Left ventricle myocardium inferior (tissue), 1 donor: Measurements from ENCODE around the gene HS6ST3. TPM values are rescaled to one million over a fixed set of nuclear protein-coding genes. Genes with fewer than 3 reads are reported as not detected.

Source experiments
- DNase-seq: peaks from one replicate; pipeline ENCODE4 v3.0.0-alpha.2; 2020
- H3K27ac ChIP-seq: fragments of 200-600 bp; replicated peaks from 2 replicates; pipeline ENCODE4 v1.8.0; 2021
- H3K27me3 ChIP-seq: fragments of 200-600 bp; 2 replicates; pipeline ENCODE4 v1.8.0; 2021; ENCODE audit warnings: low read depth
- H3K36me3 ChIP-seq: fragments of 200-600 bp; 2 replicates; pipeline ENCODE4 v1.8.0; 2021
- H3K4me1 ChIP-seq: fragments of 200-600 bp; 2 replicates; pipeline ENCODE4 v1.8.0; 2021
- H3K4me3 ChIP-seq: fragments of 200-600 bp; 2 replicates; pipeline ENCODE4 v1.8.0; 2021; ENCODE audit warnings: mild to moderate bottlenecking, moderate library complexity
- H3K9me3 ChIP-seq: fragments of 200-600 bp; replicated peaks from 2 replicates; pipeline ENCODE4 v1.8.0; 2021
- intact Hi-C: fragments of 100-400 bp; cut with micrococcal nuclease; formaldehyde crosslinking; loops from one replicate; pipeline ENCODE4 v1.11.0; 2022
- total RNA-seq: library from RNA; stranded (reverse); fragmentation: NEBNext Ultra II Directional; extraction: Animal tissue kit (Norgen Biotek cat#: 25700); gene quantifications from one replicate; pipeline ENCODE4 v1.2.1, GENCODE V29; 2021
- TF ChIP-seq, protein P1 (sequence below): fragments of 200-600 bp; IDR thresholded peaks from 2 replicates; pipeline ENCODE4 v1.8.0; 2021; ENCODE audit warnings: antibody characterized with exemption, mild to moderate bottlenecking, borderline replicate concordance
- donor health status: DM: no; HTN: yes; CAD: no; lungs with severe emphysema.

The HS6ST3 gene
- total RNA-seq, 1 donor from 2014 or later, result 2.0 TPM

DNA sequence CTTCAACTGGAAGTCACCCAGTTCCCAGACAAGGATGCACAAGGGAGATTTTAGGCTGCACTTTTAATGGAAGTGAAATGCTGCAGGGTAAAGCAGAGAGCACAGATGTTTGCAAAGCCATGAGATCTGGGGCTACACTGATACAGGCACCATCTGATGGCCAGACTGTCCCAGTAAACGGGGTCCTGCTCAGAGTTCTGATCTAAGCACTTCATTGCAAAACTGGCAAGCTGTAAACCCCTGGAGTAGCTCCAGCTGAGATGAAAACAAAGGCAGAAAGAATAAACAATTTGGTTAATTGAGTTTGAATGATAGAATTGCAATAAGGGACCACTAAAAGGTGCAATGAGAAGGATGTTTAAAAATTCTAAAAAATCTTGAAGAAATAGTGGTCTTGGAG is 707.2 kb downstream of the HS6ST3 start:
- Histone ChIP-seq H3K36me3 (no peaks in the 10 kb centered on the region), H3K27me3 (no peaks in the 10 kb centered on the region), H3K4me3 (no peak overlapping the region), H3K9me3 (no peaks in the 10 kb centered on the region), H3K27ac (no peak overlapping the region), H3K4me1 (no peaks in the 10 kb centered on the region)
- intact Hi-C loops, result no loop called here
- TF ChIP-seq, protein P1, sequence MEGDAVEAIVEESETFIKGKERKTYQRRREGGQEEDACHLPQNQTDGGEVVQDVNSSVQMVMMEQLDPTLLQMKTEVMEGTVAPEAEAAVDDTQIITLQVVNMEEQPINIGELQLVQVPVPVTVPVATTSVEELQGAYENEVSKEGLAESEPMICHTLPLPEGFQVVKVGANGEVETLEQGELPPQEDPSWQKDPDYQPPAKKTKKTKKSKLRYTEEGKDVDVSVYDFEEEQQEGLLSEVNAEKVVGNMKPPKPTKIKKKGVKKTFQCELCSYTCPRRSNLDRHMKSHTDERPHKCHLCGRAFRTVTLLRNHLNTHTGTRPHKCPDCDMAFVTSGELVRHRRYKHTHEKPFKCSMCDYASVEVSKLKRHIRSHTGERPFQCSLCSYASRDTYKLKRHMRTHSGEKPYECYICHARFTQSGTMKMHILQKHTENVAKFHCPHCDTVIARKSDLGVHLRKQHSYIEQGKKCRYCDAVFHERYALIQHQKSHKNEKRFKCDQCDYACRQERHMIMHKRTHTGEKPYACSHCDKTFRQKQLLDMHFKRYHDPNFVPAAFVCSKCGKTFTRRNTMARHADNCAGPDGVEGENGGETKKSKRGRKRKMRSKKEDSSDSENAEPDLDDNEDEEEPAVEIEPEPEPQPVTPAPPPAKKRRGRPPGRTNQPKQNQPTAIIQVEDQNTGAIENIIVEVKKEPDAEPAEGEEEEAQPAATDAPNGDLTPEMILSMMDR, result no peak
- no peak for DNase-seq

DNA sequence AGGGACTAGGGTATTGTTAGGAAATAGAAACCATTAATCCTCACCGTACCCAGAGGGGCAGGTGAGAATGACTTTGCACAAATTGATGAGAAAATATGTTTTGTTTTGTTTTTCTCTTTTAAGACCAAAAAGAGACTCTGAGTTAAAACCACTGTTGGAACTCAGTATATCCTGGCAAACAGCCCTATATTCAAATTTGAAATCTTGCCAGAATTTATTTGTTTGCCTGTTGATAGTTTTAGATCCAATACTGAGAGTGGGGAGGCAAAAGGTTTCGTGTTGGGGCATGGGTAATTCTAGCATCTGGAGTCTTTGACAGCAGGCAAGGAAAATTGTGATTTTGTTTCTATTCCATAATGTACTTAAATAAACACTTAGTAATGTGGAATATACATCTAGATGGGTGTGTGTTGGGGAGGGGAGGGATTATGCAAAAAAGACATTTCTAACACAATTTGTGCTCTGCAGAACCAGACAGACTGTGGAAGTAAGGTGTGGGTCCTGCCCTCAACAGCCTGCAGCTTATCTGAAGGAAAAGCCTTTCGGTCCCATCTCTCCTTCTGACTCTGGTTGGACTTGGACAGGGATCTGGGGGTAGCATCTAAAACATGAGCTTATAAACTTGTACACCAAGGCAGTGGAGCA is 713.7 kb downstream of the HS6ST3 start:
- H3K36me3 ChIP-seq, result no peaks in the 10 kb centered on the region
- TF ChIP-seq, protein P1, result no peak
- intact Hi-C loops, result no loop called here
- H3K4me3 ChIP-seq, result no peak overlapping the region
- H3K27ac ChIP-seq, result no peak overlapping the region
- no peaks in the 10 kb centered on the region for H3K27me3 ChIP-seq
- no peak for DNase-seq
- no peaks in the 10 kb centered on the region for H3K9me3 ChIP-seq
- H3K4me1 ChIP-seq, result no peaks in the 10 kb centered on the region

DNA sequence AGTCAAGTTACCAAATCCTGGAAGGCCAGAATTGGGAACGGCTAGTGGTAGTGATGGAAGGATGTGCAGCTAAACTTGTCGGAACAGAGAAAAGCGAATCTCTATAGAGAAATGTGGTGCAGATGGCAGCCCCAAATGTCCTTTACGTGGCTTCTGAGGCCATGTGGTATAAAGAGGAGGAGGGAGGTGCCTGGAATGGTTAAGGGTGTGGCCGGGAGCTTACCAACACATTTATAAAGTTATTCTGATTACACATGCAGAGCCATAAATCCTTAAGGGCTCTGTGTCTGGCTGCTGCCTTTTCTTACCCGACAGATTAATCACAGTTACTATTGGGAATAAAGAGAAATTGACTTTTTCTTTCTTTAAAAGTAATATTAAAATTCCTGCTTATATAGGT is 714.3 kb downstream of the HS6ST3 start:
- Histone ChIP-seq H3K36me3 (no peaks in the 10 kb centered on the region), H3K9me3 (no peaks in the 10 kb centered on the region), H3K27me3 (no peaks in the 10 kb centered on the region), H3K4me3 (no peak overlapping the region), H3K4me1 (no peaks in the 10 kb centered on the region), H3K27ac (no peak overlapping the region)
- no peak for DNase-seq
- TF ChIP-seq, protein P1, result no peak
- intact Hi-C loops, result no loop called here

DNA sequence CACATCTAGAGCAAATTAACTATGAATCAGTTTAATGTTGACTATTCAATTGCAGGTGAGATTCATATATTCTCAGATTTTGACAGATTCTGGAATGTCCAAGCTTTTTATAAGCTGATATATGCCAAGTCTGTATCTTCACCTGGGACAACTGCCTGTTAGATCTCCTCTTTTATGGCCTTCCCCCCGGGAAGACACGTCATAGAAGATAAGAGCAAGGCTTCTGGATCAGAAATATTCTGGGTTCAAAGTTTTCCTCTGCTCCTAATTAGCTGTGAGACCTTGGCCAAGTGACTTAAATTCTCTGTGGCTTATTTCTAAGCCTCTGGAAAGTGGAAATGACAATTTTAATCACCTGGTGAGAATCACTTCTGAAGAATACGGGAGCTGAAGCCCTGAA is 716.8 kb downstream of the HS6ST3 start:
- Histone ChIP-seq H3K9me3 (no peaks in the 10 kb centered on the region), H3K36me3 (no peaks in the 10 kb centered on the region), H3K27ac (no peak overlapping the region), H3K4me1 (peaks cover 11% of the 10 kb centered on the region), H3K27me3 (no peaks in the 10 kb centered on the region), H3K4me3 (no peak overlapping the region)
- intact Hi-C loops, result no loop called here
- no peak for DNase-seq
- TF ChIP-seq, protein P1, result no peak

DNA sequence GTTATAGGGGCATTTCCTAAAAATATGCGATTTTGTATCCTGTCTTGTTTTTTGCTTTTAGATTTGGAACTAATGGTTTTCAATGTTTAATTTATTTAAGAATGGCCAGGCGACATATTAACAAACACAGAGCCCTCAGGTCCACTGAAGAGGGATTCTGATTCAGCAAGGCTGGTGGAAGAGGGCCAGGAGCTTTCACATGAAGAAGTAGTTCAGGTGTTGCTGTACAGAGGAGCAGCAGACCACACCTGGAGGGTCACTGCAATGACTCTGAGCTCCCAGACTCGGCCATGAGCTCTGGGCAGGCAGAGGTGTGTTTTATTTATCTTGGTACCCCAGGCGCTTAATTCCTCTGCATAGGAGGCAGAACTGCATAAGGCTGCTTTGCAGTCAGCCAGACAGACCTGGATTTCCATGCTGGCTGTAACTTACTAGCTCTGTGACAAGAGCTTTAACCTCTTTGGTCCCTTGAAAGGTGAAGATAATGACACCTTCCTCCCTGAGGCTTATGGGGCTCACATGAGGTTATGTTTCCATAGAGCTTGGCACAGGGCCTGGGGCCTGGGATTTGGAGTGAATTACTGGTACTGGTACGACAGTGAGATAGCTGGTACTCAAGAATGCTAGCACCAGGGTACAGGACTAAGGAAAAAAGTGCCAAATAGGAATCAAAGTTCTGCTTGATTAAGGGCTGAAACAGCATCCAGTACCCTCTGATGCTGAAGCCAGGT is 719.6 kb downstream of the HS6ST3 start:
- Histone ChIP-seq H3K4me1 (peaks cover 11% of the 10 kb centered on the region), H3K36me3 (no peaks in the 10 kb centered on the region), H3K27ac (no peak overlapping the region), H3K27me3 (no peaks in the 10 kb centered on the region), H3K4me3 (no peak overlapping the region), H3K9me3 (peaks cover 9% of the 10 kb centered on the region)
- intact Hi-C loops, result no loop called here
- no peak for DNase-seq
- TF ChIP-seq, protein P1, result no peak
